ENCODE data around the gene TRIM28.

TRIM28 gene

GRCh38 chr19:58549664-58550361, 5.9 kb downstream of the TRIM28 start:
- DNase-seq: no peak

DNA sequence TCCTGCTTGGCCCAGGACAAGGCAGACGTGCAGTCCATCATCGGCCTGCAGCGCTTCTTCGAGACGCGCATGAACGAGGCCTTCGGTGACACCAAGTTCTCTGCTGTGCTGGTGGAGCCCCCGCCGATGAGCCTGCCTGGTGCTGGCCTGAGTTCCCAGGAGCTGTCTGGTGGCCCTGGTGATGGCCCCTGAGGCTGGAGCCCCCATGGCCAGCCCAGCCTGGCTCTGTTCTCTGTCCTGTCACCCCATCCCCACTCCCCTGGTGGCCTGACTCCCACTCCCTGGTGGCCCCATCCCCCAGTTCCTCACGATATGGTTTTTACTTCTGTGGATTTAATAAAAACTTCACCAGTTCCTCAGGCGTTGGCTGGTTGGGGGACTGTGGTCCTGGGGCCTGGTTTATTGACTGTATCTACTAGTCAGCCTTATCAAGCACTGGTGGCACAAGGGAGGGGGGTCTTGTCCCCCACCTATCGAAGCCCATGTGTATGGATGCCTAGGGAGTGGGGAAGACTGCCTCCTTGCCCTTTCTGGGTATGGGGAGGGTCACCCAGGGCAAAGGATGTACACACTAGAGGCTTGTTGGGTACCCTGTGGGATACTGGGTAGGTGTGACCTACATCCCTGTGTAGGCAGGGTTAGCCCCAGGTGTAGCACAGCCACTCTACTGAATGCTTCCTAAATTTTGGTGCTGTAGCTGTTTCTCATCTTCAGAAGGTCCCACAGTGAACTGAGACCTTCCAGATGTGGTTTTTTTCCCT, 6.7 kb downstream of the TRIM28 start:
- DNase-seq: no peak

DNA sequence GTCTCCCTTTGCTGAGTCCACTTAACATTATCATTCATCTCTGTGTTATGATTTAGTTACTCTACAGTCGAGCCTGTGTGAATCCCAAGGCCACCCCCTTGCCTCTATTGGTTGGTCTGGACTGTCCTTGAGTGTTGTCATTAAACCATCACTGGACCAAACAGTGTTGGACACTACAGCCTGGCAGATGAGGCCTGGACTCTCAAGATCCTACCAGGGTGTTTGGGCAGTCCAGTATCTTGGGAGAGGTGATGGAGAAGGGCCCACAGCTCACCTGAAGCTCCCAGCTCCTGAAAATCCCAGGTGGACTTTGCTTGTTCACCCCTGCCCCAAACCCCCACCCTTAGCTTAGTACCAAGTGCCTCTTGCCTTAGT, 7.2 kb downstream of the TRIM28 start:
- no peak for DNase-seq

DNA sequence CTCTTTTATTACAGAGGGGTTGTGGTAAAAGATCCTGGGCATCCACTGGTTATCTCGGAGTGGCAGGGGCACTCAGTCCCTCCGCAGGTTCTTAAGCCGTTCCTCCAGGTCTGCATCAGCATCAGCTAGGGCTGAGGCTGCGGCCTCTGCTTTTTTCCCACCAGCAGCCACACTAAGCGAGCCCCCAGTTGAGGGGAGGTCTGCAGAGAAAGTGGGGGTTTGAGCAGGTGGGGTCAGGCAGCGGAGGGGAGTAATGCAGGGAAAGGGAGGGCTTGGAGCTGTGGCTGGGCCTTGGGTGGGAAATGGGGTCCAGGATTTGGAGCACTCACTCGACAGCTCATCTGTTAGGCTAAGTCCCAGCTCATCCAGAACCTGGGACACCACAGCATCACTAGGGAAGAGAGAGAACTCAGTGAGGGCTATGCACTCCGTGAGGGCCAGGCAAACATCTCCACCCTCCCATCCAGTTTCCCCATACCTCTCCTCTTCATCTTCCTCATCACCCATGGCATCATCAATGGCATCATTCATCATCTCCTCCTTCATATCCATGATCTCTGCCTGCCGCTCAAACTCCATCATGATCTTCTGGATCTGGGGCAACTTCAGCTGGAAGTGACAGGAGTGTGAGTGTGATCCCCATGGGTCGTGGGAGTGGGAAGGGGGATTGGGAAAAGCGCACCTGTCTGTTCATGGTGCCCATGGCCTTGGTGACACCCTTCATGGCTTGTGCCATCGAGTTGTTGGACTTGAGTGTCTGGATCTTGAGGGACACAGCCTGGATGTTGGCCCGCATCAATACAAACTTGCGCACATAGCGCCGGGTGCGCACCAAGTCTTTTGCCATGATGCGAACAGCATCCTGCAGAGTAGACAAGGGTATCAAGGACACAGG, 8.0 kb downstream of the TRIM28 start:
- no peak for DNase-seq

DNA sequence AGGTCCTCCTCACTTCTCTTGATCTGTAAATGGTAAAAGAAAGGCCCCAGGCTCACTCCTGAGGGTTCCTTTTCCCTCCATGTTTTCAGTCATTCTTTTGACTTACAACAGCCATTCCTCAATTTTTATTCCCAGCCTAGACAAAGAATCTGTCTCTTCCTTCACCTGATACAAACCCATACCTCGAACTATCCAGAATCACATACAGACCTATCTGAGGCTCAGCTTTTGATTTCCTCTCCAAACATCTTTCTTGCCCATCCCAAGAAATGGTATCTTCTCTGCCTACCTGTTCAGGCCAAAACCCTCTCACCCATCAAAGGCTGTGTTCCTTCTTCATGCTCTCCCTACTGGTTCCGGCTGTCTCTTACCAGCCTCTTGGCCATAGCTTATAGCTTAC, 8.8 kb downstream of the TRIM28 start:
- no peak for DNase-seq

GRCh38 chr19:58553799-58554493, 10.1 kb downstream of the TRIM28 start:
- DNase-seq: no peak

GRCh38 chr19:58554494-58555368, 10.9 kb downstream of the TRIM28 start, which contains the start of gene CHMP2A:
Gene CHMP2A (minus strand): TSS chr19:58555105. CDS start chr19:58554212, 893 bp downstream.
- DNase-seq: no peak

DNA sequence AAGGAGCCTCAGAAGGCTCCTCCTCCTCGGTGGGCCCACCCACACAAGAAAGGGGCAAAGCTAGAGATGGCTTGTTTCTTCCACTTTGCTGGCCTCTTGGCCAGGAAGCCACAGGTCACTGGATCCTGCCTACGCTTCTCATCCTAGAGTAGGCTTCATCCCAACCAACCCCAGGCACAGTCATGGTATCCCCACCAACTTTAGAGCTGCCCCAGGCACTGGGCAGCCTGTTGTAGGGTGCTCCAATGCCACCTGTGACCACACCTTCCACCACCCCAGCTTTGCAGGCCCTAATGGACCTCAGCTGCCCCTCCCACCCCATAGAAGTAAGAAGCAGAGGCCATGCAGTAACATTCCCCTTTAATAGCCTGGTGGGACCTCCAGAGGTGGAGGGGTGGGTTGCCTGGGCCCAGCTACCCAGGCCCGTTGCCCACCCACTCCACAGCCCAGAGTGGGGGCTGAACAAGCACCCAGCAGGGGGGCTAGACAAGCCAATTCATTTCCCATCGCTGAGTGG, 11.6 kb downstream of the TRIM28 start:
- DNase-seq: no peak

GRCh38 chr19:58555920-58556621, 12.2 kb downstream of the TRIM28 start:
- DNase-seq: no peak

GRCh38 chr19:58556622-58557220, 12.9 kb downstream of the TRIM28 start:
- no peak for DNase-seq

GRCh38 chr19:58557221-58558065, 13.6 kb downstream of the TRIM28 start:
- no peak for DNase-seq

DNA sequence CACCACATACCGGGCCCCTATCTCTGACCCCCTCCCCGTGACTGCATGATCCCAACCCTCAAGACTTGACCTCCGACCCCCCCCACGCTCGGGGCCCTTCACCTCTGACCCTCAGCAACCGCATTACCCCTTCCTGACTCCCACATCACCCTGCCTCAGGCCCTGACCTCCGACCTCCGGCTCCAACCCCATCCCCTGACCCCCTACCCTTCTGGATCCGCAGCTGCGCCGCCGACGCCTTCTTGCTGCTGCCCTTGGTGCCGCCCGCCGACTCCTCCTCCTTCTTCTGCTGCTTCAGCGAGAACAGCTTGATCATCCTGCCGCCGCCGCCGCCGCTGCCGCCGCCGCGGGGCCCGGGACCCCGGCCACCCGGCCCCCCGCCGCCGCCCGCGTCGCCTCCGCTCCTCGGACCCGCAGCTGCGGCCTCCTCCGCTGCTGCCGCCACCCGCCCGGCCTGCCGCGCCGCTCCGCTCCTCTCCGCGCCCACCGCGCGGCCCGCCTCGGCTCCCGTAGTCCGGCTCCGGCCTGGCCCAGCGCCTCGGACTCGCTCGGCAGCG, 14.3 kb downstream of the TRIM28 start, which contains the start of gene UBE2M:
TSS of gene UBE2M (minus strand) at position 546 of the 557 bp plus-strand sequence. CDS start at position 316, 230 bp downstream.
- no peak for DNase-seq

GRCh38 chr19:58558623-58559274, 14.9 kb downstream of the TRIM28 start:
- DNase-seq: no peak

GRCh38 chr19:58559275-58560006, 15.6 kb downstream of the TRIM28 start:
- DNase-seq: no peak

GRCh38 chr19:58560007-58560887, 16.4 kb downstream of the TRIM28 start:
- DNase-seq: no peak

GRCh38 chr19:58560921-58561320, 17.1 kb downstream of the TRIM28 start:
- no peak for DNase-seq

All from activated naive CD4-positive, alpha-beta T cell (primary cell).